Measurements from ENCODE around the gene ZNF443. TPM values are rescaled to one million over a fixed set of nuclear protein-coding genes. Genes with fewer than 3 reads are reported as not detected.
A peak's percentile ranks its signal among the peaks of the same experiment; 100 is the strongest.

Gene ZNF443
- total RNA-seq, 1 donor, result 2.5 TPM

- DNase-seq (ENCODE audit: insufficient read length, low spot score, missing footprints), result peak; percentile 97
- Histone ChIP-seq H4K20me1 (ENCODE audit: insufficient read depth, low read length) (peaks cover 3% of the 10 kb centered on the region), H3K4me3 (ENCODE audit: insufficient read depth, low read length) (peak within 1 kb of the TSS; percentile 96), H2AFZ (ENCODE audit: low read length) (peak within 1 kb of the TSS; percentile 95), H3K4me1 (ENCODE audit: insufficient read depth, low read length) (peaks cover 11% of the 10 kb centered on the region), H3K27ac (ENCODE audit: low read depth, low read length) (peak within 1 kb of the TSS; percentile 52), H3K4me2 (ENCODE audit: insufficient read depth, low read length) (peak within 1 kb of the TSS; percentile 99), H3K9me3 (ENCODE audit: low read depth, low read length) (no peaks in the 10 kb centered on the region), H3K79me2 (ENCODE audit: insufficient read depth, low read length) (peaks cover 20% of the 10 kb centered on the region), H3K36me3 (ENCODE audit: insufficient read depth, low read length) (no peaks in the 10 kb centered on the region), H3K27me3 (ENCODE audit: insufficient read depth, low read length) (no peaks in the 10 kb centered on the region)
- TF ChIP-seq CTCF (IDR thresholded peaks at IDR 0.05; ENCODE audit: extremely low read depth, low read depth, low read length), result no peak
Measured at GRCh38 chr19:12484371-12485051, 43.7 kb upstream of the ZNF443 start, which contains the start of gene ZNF709. TSS of gene ZNF709 (minus strand) at chr19:12484816. CDS start at chr19:12484657, 159 bp downstream.

GRCh38 chr19:12484011-12484370 is 43.2 kb upstream of the ZNF443 start:
- peaks cover 3% of the 10 kb centered on the region for H4K20me1 ChIP-seq (ENCODE audit: insufficient read depth, low read length)
- DNase-seq (ENCODE audit: insufficient read length, low spot score, missing footprints), result no peak
- H3K36me3 ChIP-seq (ENCODE audit: insufficient read depth, low read length), result no peaks in the 10 kb centered on the region
- no peak for TF ChIP-seq CTCF (IDR thresholded peaks at IDR 0.05; ENCODE audit: extremely low read depth, low read depth, low read length)
- H3K4me2 ChIP-seq (ENCODE audit: insufficient read depth, low read length), result peak overlapping the region; percentile 99
- H3K79me2 ChIP-seq (ENCODE audit: insufficient read depth, low read length), result peaks cover 20% of the 10 kb centered on the region
- peak overlapping the region; percentile 52 for H3K27ac ChIP-seq (ENCODE audit: low read depth, low read length)
- peak overlapping the region; percentile 95 for H2AFZ ChIP-seq (ENCODE audit: low read length)
- no peaks in the 10 kb centered on the region for H3K27me3 ChIP-seq (ENCODE audit: insufficient read depth, low read length)
- peaks cover 11% of the 10 kb centered on the region for H3K4me1 ChIP-seq (ENCODE audit: insufficient read depth, low read length)
- H3K4me3 ChIP-seq (ENCODE audit: insufficient read depth, low read length), result peak overlapping the region; percentile 96
- H3K9me3 ChIP-seq (ENCODE audit: low read depth, low read length), result no peaks in the 10 kb centered on the region

- H4K20me1 ChIP-seq (ENCODE audit: insufficient read depth, low read length), result peaks cover 3% of the 10 kb centered on the region
- no peaks in the 10 kb centered on the region for H3K36me3 ChIP-seq (ENCODE audit: insufficient read depth, low read length)
- TF ChIP-seq CTCF (IDR thresholded peaks at IDR 0.05; ENCODE audit: extremely low read depth, low read depth, low read length), result no peak
- H3K9me3 ChIP-seq (ENCODE audit: low read depth, low read length), result no peaks in the 10 kb centered on the region
- peaks cover 26% of the 10 kb centered on the region for H3K79me2 ChIP-seq (ENCODE audit: insufficient read depth, low read length)
- no peak overlapping the region for H3K4me3 ChIP-seq (ENCODE audit: insufficient read depth, low read length)
- H2AFZ ChIP-seq (ENCODE audit: low read length), result no peak overlapping the region
- no peak overlapping the region for H3K4me2 ChIP-seq (ENCODE audit: insufficient read depth, low read length)
- no peak overlapping the region for H3K27ac ChIP-seq (ENCODE audit: low read depth, low read length)
- no peak for DNase-seq (ENCODE audit: insufficient read length, low spot score, missing footprints)
- H3K4me1 ChIP-seq (ENCODE audit: insufficient read depth, low read length), result peaks cover 11% of the 10 kb centered on the region
- H3K27me3 ChIP-seq (ENCODE audit: insufficient read depth, low read length), result no peaks in the 10 kb centered on the region
Measured at GRCh38 chr19:12482509-12482886, 41.7 kb upstream of the ZNF443 start.

GRCh38 chr19:12481781-12482508 is 41.1 kb upstream of the ZNF443 start:
- no peak overlapping the region for H2AFZ ChIP-seq (ENCODE audit: low read length)
- H3K9me3 ChIP-seq (ENCODE audit: low read depth, low read length), result no peaks in the 10 kb centered on the region
- no peak overlapping the region for H3K27ac ChIP-seq (ENCODE audit: low read depth, low read length)
- H3K36me3 ChIP-seq (ENCODE audit: insufficient read depth, low read length), result no peaks in the 10 kb centered on the region
- DNase-seq (ENCODE audit: insufficient read length, low spot score, missing footprints), result no peak
- peaks cover 11% of the 10 kb centered on the region for H3K4me1 ChIP-seq (ENCODE audit: insufficient read depth, low read length)
- TF ChIP-seq CTCF (IDR thresholded peaks at IDR 0.05; ENCODE audit: extremely low read depth, low read depth, low read length), result no peak
- no peaks in the 10 kb centered on the region for H3K27me3 ChIP-seq (ENCODE audit: insufficient read depth, low read length)
- H4K20me1 ChIP-seq (ENCODE audit: insufficient read depth, low read length), result peaks cover 3% of the 10 kb centered on the region
- no peak overlapping the region for H3K4me3 ChIP-seq (ENCODE audit: insufficient read depth, low read length)
- no peak overlapping the region for H3K4me2 ChIP-seq (ENCODE audit: insufficient read depth, low read length)
- H3K79me2 ChIP-seq (ENCODE audit: insufficient read depth, low read length), result peaks cover 28% of the 10 kb centered on the region
